C4-2B (cell line): ENCODE data around the gene SQSTM1.
"Not testable (repeated sequence)": the region's sequence is repeated elsewhere in the genome, so short reads cannot be mapped to it uniquely, and the experiment has no call there.

ENCODE experiments used
- H3K27ac ChIP-seq: fragments of 450-650 bp; 2 replicates; pipeline ENCODE4 v1.5.1; 2017
- CTCF ChIP-seq: fragments of 450-650 bp; conservative IDR thresholded peaks from 2 replicates; pipeline ENCODE4 v1.5.1; 2017; ENCODE audit warnings: mild to moderate bottlenecking
- ZFX ChIP-seq: fragments of 450-650 bp; IDR thresholded peaks from 2 replicates; pipeline ENCODE4 v1.6.1; 2017

Gene SQSTM1

GRCh38 chr5:179869101-179869500, 48.4 kb downstream of the SQSTM1 start:
- no peak overlapping the region for H3K27ac ChIP-seq
- TF ChIP-seq CTCF, result no peak
- TF ChIP-seq ZFX, result no peak

- no peak for TF ChIP-seq ZFX
- TF ChIP-seq CTCF, result no peak
- no peak overlapping the region for H3K27ac ChIP-seq
Measured at GRCh38 chr5:179869641-179870402, 49.1 kb downstream of the SQSTM1 start.

GRCh38 chr5:179870403-179870903, 49.7 kb downstream of the SQSTM1 start:
- no peak; the same call in 1 of the 2 replicates for TF ChIP-seq CTCF
- no peak for TF ChIP-seq ZFX
- H3K27ac ChIP-seq, result no peak overlapping the region

GRCh38 chr5:179870952-179871351, 50.2 kb downstream of the SQSTM1 start:
- no peak overlapping the region for H3K27ac ChIP-seq

GRCh38 chr5:179871533-179871932, 50.8 kb downstream of the SQSTM1 start:
- not testable (repeated sequence) for H3K27ac ChIP-seq

More at GRCh38 chr5:179870952-179871351, 50.2 kb downstream of the SQSTM1 start:
- no peak for TF ChIP-seq CTCF
- no peak for TF ChIP-seq ZFX

- no peak for TF ChIP-seq ZFX
- no peak for TF ChIP-seq CTCF
- no peak overlapping the region for H3K27ac ChIP-seq
Measured at GRCh38 chr5:179872055-179872827, 51.5 kb downstream of the SQSTM1 start.

GRCh38 chr5:179872828-179873575, 52.3 kb downstream of the SQSTM1 start:
- TF ChIP-seq ZFX, result no peak
- TF ChIP-seq CTCF, result no peak
- H3K27ac ChIP-seq, result no peak overlapping the region
